Naive thymus-derived CD4-positive, alpha-beta T cell (primary cell): ENCODE results near the gene SSBP2. TPM values are rescaled to one million over a fixed set of nuclear protein-coding genes. Genes with fewer than 3 reads are reported as not detected.

Source experiments
- ATAC-seq: fragments of 150-1000 bp; cut with Tn5 transposase; 2 replicates; pipeline ENCODE4 v1.10.0; 2021; ENCODE audit warnings: mild to moderate bottlenecking, moderate library complexity
- CTCF ChIA-PET: fragments of 350-600 bp; sonication (Branson Sonifier 250); formaldehyde crosslinking; loops from one replicate; lab custom pipeline; 2021; ENCODE audit warnings: antibody characterized with exemption; lab: Charles Lee
- POLR2A ChIA-PET: fragments of 350-600 bp; sonication (Branson Sonifier 250); formaldehyde crosslinking; loops from one replicate; lab custom pipeline; 2021; ENCODE audit warnings: antibody characterized with exemption, inconsistent platforms; lab: Charles Lee
- DNase-seq, 9 donors: peaks; one replicate each; pipeline versions ENCODE4 v3.0.0 to v3.0.0-alpha.2; 2020 to 2022; ENCODE audit warnings: mixed read lengths in 1 of 9
- H3K27ac ChIP-seq: one replicate; pipeline ENCODE4 v1.7.0; 2013; ENCODE audit warnings: mild to moderate bottlenecking, low read depth, low read length, moderate library complexity
- H3K27me3 ChIP-seq, 2 donors: one replicate each; pipeline ENCODE4 v1.7.0; 2013; ENCODE audit warnings: low read length in 2 of 2, mild to moderate bottlenecking in 2 of 2, moderate library complexity in 2 of 2; ENCODE audit not compliant: control insufficient read depth in 2 of 2, insufficient read depth in 2 of 2
- H3K36me3 ChIP-seq, 3 experiments: 1 replicate in 2 of 3; 2 replicates in 1 of 3; pipeline ENCODE4 v1.7.0; 2013; ENCODE audit warnings: low read length in 3 of 3, mild to moderate bottlenecking in 3 of 3, moderate library complexity in 1 of 3; ENCODE audit not compliant: insufficient read depth in 3 of 3, control insufficient read depth in 2 of 3
- H3K4me1 ChIP-seq, 2 donors: one replicate each; pipeline ENCODE4 v1.7.0; 2013; ENCODE audit warnings: low read length in 2 of 2, mild to moderate bottlenecking in 2 of 2, moderate library complexity in 1 of 2; ENCODE audit not compliant: control insufficient read depth in 2 of 2, insufficient read depth in 2 of 2
- H3K4me3 ChIP-seq: 2 replicates; pipeline ENCODE4 v1.7.0; 2013; ENCODE audit warnings: mild to moderate bottlenecking, low read length
- H3K9me3 ChIP-seq, 3 experiments: 1 replicate in 2 of 3; 2 replicates in 1 of 3; pipeline ENCODE4 v1.7.0; 2013; ENCODE audit warnings: low read length in 3 of 3; ENCODE audit not compliant: control insufficient read depth in 2 of 3
- H3K27ac Mint-ChIP-seq, 9 donors: one replicate each; pipeline ENCODE4 v1.8.0; 2020 to 2022; ENCODE audit warnings: mixed read lengths in 9 of 9, mild to moderate bottlenecking in 8 of 9, moderate library complexity in 5 of 9, inconsistent platforms in 2 of 9
- H3K27me3 Mint-ChIP-seq, 5 donors: one replicate each; pipeline ENCODE4 v1.8.0; 2021 to 2022; ENCODE audit warnings: mixed read lengths in 5 of 5, mild to moderate bottlenecking in 1 of 5
- H3K36me3 Mint-ChIP-seq, 5 donors: one replicate each; pipeline ENCODE4 v1.8.0; 2020 to 2022; ENCODE audit warnings: mixed read lengths in 5 of 5, mild to moderate bottlenecking in 3 of 5, inconsistent platforms in 1 of 5
- H3K4me1 Mint-ChIP-seq, 7 donors: one replicate each; pipeline ENCODE4 v1.8.0; 2020 to 2022; ENCODE audit warnings: mixed read lengths in 7 of 7, mild to moderate bottlenecking in 3 of 7, inconsistent platforms in 1 of 7
- H3K4me3 Mint-ChIP-seq, 10 donors: one replicate each; pipeline ENCODE4 v1.8.0; 2020 to 2022; ENCODE audit warnings: mild to moderate bottlenecking in 10 of 10, mixed read lengths in 10 of 10, moderate library complexity in 6 of 10, inconsistent platforms in 2 of 10
- H3K9me3 Mint-ChIP-seq, 11 donors: one replicate each; pipeline ENCODE4 v1.8.0; 2020 to 2022; ENCODE audit warnings: mixed read lengths in 11 of 11, mild to moderate bottlenecking in 4 of 11, inconsistent platforms in 1 of 11, moderate library complexity in 1 of 11
- intact Hi-C, 2 donors: fragments of 100-400 bp; cut with micrococcal nuclease; formaldehyde crosslinking; loops; one replicate each; pipeline ENCODE4 v1.15.1; 2023
- polyA plus RNA-seq, 2 donors: library from polyadenylated mRNA; unstranded; fragments of 300-500 nt; fragmentation: Illumina TruSeq; gene quantifications; one replicate each; pipeline ENCODE4 v1.2.3, GENCODE V29; 2021
- total RNA-seq, 6 experiments: library from RNA in 5 of 6; stranded (reverse) in 5 of 6; gene quantifications; 1 replicate in 5 of 6; 2 replicates in 1 of 6; pipeline ENCODE4 v1.2.3 and lab custom pipeline; 2021 to 2026

The SSBP2 gene
- total and polyA plus RNA-seq, 7 experiments from 2014 or later = 36.7 to 99.8 (median 70.7) TPM

DNA sequence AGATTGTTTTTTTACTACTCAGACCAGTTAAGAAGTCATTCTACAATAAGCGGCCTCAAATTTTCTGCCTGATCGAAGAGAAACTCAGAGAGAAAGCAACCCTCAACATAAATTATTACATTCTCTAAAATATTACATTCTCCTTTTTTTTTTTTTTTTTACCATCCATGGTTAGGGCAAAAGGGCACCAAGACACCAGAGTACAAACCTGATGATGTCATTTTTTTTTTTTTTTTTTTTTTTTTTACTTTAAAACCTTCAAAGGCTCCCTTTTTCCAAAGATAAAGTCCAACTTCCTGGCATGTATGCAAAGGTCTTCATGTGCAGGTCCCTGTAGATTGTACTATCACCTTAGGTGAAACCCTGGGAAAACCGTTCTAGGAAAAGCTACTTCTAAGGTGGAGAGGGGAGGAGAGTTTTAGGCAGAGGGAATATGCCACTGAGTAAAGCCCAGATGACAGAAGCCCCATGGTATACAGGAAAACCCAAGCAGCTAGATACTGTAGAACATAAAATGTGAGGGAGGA, 104.4 kb downstream of the SSBP2 start:
- Histone ChIP-seq H3K36me3 (no peaks in the 10 kb centered on the region), H3K9me3 (no peaks in the 10 kb centered on the region), H3K27ac (no peak overlapping the region), H3K27me3 (no peaks in the 10 kb centered on the region), H3K4me3 (no peak overlapping the region), H3K4me1 (no peaks in the 10 kb centered on the region)
- H3K27me3 Mint-ChIP-seq = no peaks in the 10 kb centered on the region
- no peak overlapping the region for H3K27ac Mint-ChIP-seq
- intact Hi-C loops = no loop called here
- no peak overlapping the region for H3K4me3 Mint-ChIP-seq
- ChIA-PET CTCF (no interaction called here), POLR2A (no interaction called here)
- ATAC-seq (no peak), DNase-seq (no peak)
- H3K9me3 Mint-ChIP-seq = no peaks in the 10 kb centered on the region
- H3K36me3 Mint-ChIP-seq = peaks cover 5 to 51% (median 20%) of the 10 kb centered on the region in 5 donors
- peaks cover 0 to 47% (median 23%) of the 10 kb centered on the region in 7 donors for H3K4me1 Mint-ChIP-seq

DNA sequence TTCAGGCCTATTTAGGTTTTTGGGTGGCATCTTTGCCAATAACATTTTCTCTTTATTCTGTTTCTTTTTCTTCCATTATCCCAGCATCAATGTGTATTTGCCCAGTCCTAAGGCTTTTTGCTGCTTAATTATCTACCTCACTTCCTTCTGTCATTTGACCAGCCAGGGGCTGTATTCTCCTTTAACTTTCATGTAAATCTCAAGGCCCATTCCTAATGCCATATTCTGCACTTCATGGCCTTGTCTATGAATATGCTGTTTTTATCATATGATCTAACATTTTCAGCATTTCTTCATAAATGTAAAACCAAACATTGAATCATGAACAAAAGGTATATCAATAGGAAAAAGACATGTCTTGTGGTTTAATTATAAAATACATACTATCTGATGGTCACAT, 108.7 kb downstream of the SSBP2 start:
- no peak for ATAC-seq

DNA sequence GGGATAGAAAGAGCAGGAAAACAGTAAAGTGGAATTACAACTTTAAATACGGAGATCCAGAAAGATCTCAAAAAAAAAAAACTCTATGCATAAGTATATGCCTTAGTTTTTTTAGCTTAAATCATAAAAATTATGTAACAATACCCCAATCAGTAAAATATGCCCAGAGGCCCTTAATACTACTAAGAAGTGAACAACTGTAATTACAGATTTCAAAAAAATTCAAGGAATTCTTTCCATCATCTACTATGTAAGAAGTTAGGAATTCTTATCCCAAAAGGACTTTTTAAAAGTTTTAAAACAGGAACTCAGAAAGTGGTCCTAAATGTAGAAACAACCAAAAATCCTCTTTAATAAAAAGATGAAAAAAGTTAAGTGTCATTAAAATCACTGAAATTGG, 111.3 kb downstream of the SSBP2 start:
- no peak for ATAC-seq

More for the DNA sequence above, 108.7 kb downstream of the SSBP2 start:
- H3K36me3 Mint-ChIP-seq = peaks cover 5 to 43% (median 20%) of the 10 kb centered on the region in 5 donors
- CTCF ChIA-PET = no interaction called here
- H3K36me3 ChIP-seq = no peaks in the 10 kb centered on the region
- H3K9me3 ChIP-seq = no peaks in the 10 kb centered on the region
- H3K9me3 Mint-ChIP-seq = peaks cover 0 to under 1% (median 0%) of the 10 kb centered on the region in 11 donors
- no peak overlapping the region for H3K4me3 Mint-ChIP-seq
- POLR2A ChIA-PET = no interaction called here
- H3K27ac Mint-ChIP-seq = no peak overlapping the region
- no peaks in the 10 kb centered on the region for H3K27me3 Mint-ChIP-seq
- intact Hi-C loops = no loop called here
- H3K27me3 ChIP-seq = no peaks in the 10 kb centered on the region
- no peak overlapping the region for H3K27ac ChIP-seq
- no peak for DNase-seq
- H3K4me1 Mint-ChIP-seq = peaks cover 0 to 53% (median 29%) of the 10 kb centered on the region in 7 donors
- H3K4me3 ChIP-seq = no peak overlapping the region
- no peaks in the 10 kb centered on the region for H3K4me1 ChIP-seq

DNA sequence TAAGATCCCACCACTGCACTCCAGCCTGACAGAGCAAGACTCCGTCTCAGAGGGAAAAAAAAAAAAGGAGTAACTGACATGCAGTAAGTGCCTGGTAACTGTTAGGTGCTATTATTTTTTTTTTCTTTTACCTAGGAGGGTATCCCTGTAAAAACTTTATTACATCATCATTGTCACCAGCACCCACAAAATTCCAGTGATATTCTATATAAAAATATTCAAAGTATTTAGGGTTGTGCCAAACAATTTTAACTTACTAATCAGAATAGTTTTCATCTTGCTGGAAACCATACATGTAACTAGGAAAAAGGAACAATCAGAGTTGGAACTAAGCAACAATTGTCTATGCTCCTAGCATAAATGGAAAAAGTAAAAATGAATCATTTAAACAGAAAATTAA, 112.4 kb downstream of the SSBP2 start:
- no peak overlapping the region for H3K27ac ChIP-seq
- DNase-seq (no peak), ATAC-seq (no peak)
- POLR2A ChIA-PET = no interaction called here
- intact Hi-C loops = loop anchor here in 1 of 2 donors (10.0 kb wide), 1 partner anchor 54 kb away; no protein-coding TSS in a partner anchor
- Mint-ChIP-seq H3K27me3 (no peaks in the 10 kb centered on the region), H3K36me3 (peaks cover 0 to 36% (median 12%) of the 10 kb centered on the region in 5 donors), H3K9me3 (peaks cover 0 to 1% (median 0%) of the 10 kb centered on the region in 11 donors), H3K27ac (no peak overlapping the region), H3K4me3 (no peak overlapping the region), H3K4me1 (peaks cover 0 to 49% (median 24%) of the 10 kb centered on the region in 7 donors)
- H3K36me3 ChIP-seq = no peaks in the 10 kb centered on the region
- no peaks in the 10 kb centered on the region for H3K27me3 ChIP-seq
- no peaks in the 10 kb centered on the region for H3K9me3 ChIP-seq
- H3K4me3 ChIP-seq = no peak overlapping the region
- CTCF ChIA-PET = no interaction called here
- H3K4me1 ChIP-seq = peaks cover 0 to 3% of the 10 kb centered on the region in 2 donors

More for the DNA sequence above, 111.3 kb downstream of the SSBP2 start:
- ChIA-PET POLR2A (no interaction called here), CTCF (no interaction called here)
- Histone ChIP-seq H3K36me3 (no peaks in the 10 kb centered on the region), H3K4me3 (no peak overlapping the region), H3K27ac (no peak overlapping the region), H3K27me3 (no peaks in the 10 kb centered on the region), H3K9me3 (no peaks in the 10 kb centered on the region), H3K4me1 (no peaks in the 10 kb centered on the region)
- H3K9me3 Mint-ChIP-seq = peaks cover 0 to 1% (median 0%) of the 10 kb centered on the region in 11 donors
- H3K36me3 Mint-ChIP-seq = peaks cover 5 to 47% (median 15%) of the 10 kb centered on the region in 5 donors
- intact Hi-C loops = loop anchor here in 1 of 2 donors (10.0 kb wide), 1 partner anchor 55 kb away; no protein-coding TSS in a partner anchor
- no peak for DNase-seq
- H3K27ac Mint-ChIP-seq = no peak overlapping the region
- H3K4me3 Mint-ChIP-seq = no peak overlapping the region
- peaks cover 0 to 54% (median 28%) of the 10 kb centered on the region in 7 donors for H3K4me1 Mint-ChIP-seq
- no peaks in the 10 kb centered on the region for H3K27me3 Mint-ChIP-seq

DNA sequence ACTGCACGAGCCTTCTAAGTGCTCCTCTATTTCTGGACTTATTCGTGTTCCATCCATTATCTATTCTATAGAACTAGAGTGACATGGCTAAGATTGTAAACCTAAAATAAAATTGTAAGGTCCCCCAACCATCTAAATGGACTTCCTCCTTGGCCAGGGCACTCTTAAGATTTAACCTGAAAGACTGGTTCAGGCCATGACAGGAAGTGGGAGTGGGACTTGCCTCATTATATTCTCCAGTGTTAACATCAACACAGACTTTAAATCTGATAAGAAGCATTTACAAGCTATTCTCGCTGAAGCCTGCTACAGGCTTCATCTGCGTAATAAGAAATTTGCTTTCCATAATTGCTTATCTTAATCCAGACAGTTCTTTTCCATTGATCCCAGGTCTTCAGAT, 117.0 kb downstream of the SSBP2 start:
- no peak overlapping the region for H3K27ac Mint-ChIP-seq
- H3K4me3 Mint-ChIP-seq = no peak overlapping the region
- H3K9me3 Mint-ChIP-seq = peaks cover 0 to 3% (median 0%) of the 10 kb centered on the region in 11 donors
- Histone ChIP-seq H3K9me3 (no peaks in the 10 kb centered on the region), H3K4me3 (no peak overlapping the region), H3K4me1 (peaks cover 5 to 23% of the 10 kb centered on the region in 2 donors), H3K27me3 (no peaks in the 10 kb centered on the region), H3K27ac (no peak overlapping the region), H3K36me3 (no peaks in the 10 kb centered on the region)
- no peak for DNase-seq
- H3K4me1 Mint-ChIP-seq = peaks cover 4 to 18% (median 12%) of the 10 kb centered on the region in 7 donors
- ChIA-PET CTCF (no interaction called here), POLR2A (interaction anchor here (1.4 kb wide), 1 partner anchor 117 kb away, joined by 3 read pairs; the partner anchor contains the start of gene SSBP2)
- peaks cover 0 to 27% (median 13%) of the 10 kb centered on the region in 5 donors for H3K36me3 Mint-ChIP-seq
- intact Hi-C loops = loop anchor here in 1 of 2 donors (10.0 kb wide), 1 partner anchor 49 kb away; no protein-coding TSS in a partner anchor
- ATAC-seq = no peak
- H3K27me3 Mint-ChIP-seq = no peaks in the 10 kb centered on the region

DNA sequence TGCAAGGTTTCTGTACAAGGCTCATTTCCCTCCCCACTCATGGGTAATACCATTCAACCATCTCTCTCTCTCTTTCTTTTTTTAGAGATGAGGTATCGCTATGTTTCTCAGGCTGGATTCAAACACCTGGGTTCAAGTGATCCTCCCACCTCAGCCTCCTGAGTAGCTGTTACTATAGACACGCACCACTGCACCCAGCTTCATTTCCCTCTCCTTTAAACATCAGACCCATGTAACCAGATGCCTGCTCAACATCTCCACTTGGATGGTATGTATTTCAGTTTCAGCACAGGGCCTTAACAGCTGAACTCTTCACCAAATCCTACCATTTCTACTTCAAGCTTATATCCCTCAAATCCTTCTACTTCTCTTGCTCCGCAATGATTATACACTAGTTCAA, 117.4 kb downstream of the SSBP2 start:
- Mint-ChIP-seq H3K27ac (no peak overlapping the region), H3K9me3 (peaks cover 0 to 3% (median 0%) of the 10 kb centered on the region in 11 donors), H3K36me3 (peaks cover 0 to 29% (median 14%) of the 10 kb centered on the region in 5 donors), H3K4me1 (peaks cover 4 to 20% (median 10%) of the 10 kb centered on the region in 7 donors), H3K27me3 (no peaks in the 10 kb centered on the region), H3K4me3 (no peak overlapping the region)
- H3K4me3 ChIP-seq = no peak overlapping the region
- H3K9me3 ChIP-seq = no peaks in the 10 kb centered on the region
- ChIA-PET CTCF (no interaction called here), POLR2A (no interaction called here)
- no peaks in the 10 kb centered on the region for H3K27me3 ChIP-seq
- peaks cover 5 to 23% of the 10 kb centered on the region in 2 donors for H3K4me1 ChIP-seq
- DNase-seq (no peak), ATAC-seq (no peak)
- no peak overlapping the region for H3K27ac ChIP-seq
- intact Hi-C loops = loop anchor here in 1 of 2 donors (10.0 kb wide), 1 partner anchor 49 kb away; no protein-coding TSS in a partner anchor
- no peaks in the 10 kb centered on the region for H3K36me3 ChIP-seq
